ENCODE data around the gene BMP6.
"Not testable (repeated sequence)": the region's sequence is repeated elsewhere in the genome, so short reads cannot be mapped to it uniquely, and the experiment has no call there.

The BMP6 gene

GRCh38 chr6:7891078-7891872 lies 165.4 kb downstream of the BMP6 start:
- DNase-seq: no peak

- DNase-seq: not testable (repeated sequence)
Observed at GRCh38 chr6:7892367-7892766, 166.5 kb downstream of the BMP6 start.

GRCh38 chr6:7893342-7893741 lies 167.4 kb downstream of the BMP6 start:
- no peak for DNase-seq

GRCh38 chr6:7894262-7895124 lies 168.6 kb downstream of the BMP6 start:
- DNase-seq: no peak

GRCh38 chr6:7895125-7895423 lies 169.2 kb downstream of the BMP6 start:
- DNase-seq: no peak

GRCh38 chr6:7896465-7896987 lies 170.6 kb downstream of the BMP6 start:
- DNase-seq: no peak

- no peak for DNase-seq
Observed at GRCh38 chr6:7897461-7898192, 171.7 kb downstream of the BMP6 start.

GRCh38 chr6:7898193-7898586 lies 172.3 kb downstream of the BMP6 start:
- not testable (repeated sequence) for DNase-seq

- DNase-seq: no peak
Observed at GRCh38 chr6:7899101-7899888, 173.4 kb downstream of the BMP6 start.

GRCh38 chr6:7899889-7900213 lies 174.0 kb downstream of the BMP6 start:
- DNase-seq: no peak

GRCh38 chr6:7900621-7901020 lies 174.7 kb downstream of the BMP6 start:
- DNase-seq: no peak

- DNase-seq: no peak
Observed at GRCh38 chr6:7901056-7901455, 175.2 kb downstream of the BMP6 start.

GRCh38 chr6:7901780-7902179 lies 175.9 kb downstream of the BMP6 start:
- no peak for DNase-seq

- DNase-seq: no peak
Observed at GRCh38 chr6:7902221-7902620, 176.3 kb downstream of the BMP6 start.

GRCh38 chr6:7902867-7903266 lies 177.0 kb downstream of the BMP6 start:
- DNase-seq: no peak

GRCh38 chr6:7903673-7904072 lies 177.8 kb downstream of the BMP6 start:
- DNase-seq: no peak

GRCh38 chr6:7904654-7905319 lies 178.9 kb downstream of the BMP6 start:
- no peak for DNase-seq

- no peak for DNase-seq
Observed at GRCh38 chr6:7905416-7905815, 179.5 kb downstream of the BMP6 start.

GRCh38 chr6:7906741-7907140 lies 180.8 kb downstream of the BMP6 start:
- DNase-seq: no peak

- DNase-seq: no peak
Observed at GRCh38 chr6:7907159-7907558, 181.3 kb downstream of the BMP6 start.

GRCh38 chr6:7909323-7910276 lies 183.7 kb downstream of the BMP6 start:
- no peak for DNase-seq

Measured in NCI-H226 (cell line).